ENCODE data around the gene SOHLH1.
"Not testable (repeated sequence)": the region's sequence is repeated elsewhere in the genome, so short reads cannot be mapped to it uniquely, and the experiment has no call there.

The SOHLH1 gene

DNA sequence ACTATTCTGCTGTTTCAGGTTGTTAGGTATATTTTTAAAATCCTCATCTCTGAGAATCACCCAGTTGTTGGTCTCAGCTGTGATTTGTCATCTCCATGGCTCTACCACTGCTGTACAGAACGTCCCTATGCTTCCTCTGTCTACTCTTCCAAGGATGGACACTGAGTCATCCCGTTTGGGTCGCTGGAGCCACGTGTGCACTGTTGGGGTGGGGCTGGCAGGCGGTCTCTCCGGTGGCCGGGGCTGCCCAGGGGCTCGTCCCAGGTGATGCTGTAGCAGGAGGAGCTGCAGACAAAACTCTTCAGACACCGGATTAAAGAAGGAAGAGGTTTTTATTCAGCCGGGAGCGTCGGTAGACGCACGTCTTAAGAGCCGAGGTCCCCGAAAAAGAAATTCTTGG is 19.2 kb downstream of the SOHLH1 start:
- no peak for FAIRE-seq
- DNase-seq (ENCODE audit: low spot score): no peak

- no peak for DNase-seq (ENCODE audit: low spot score)
- no peak for FAIRE-seq
These were observed 20.9 kb downstream of the SOHLH1 start for GRCh38 chr9:135678236-135679017.

- no peak for FAIRE-seq
- DNase-seq (ENCODE audit: low spot score): no peak
These were observed 21.6 kb downstream of the SOHLH1 start for GRCh38 chr9:135677641-135678168.

GRCh38 chr9:135676891-135677290 is 22.4 kb downstream of the SOHLH1 start:
- FAIRE-seq (no peak), DNase-seq (ENCODE audit: low spot score) (no peak)

GRCh38 chr9:135674977-135675376 is 24.3 kb downstream of the SOHLH1 start:
- FAIRE-seq: no peak
- DNase-seq (ENCODE audit: low spot score): no peak

- no peak for FAIRE-seq
- no peak for DNase-seq (ENCODE audit: low spot score)
These were observed 25.3 kb downstream of the SOHLH1 start for GRCh38 chr9:135673941-135674340.

GRCh38 chr9:135672786-135673185 is 26.5 kb downstream of the SOHLH1 start:
- FAIRE-seq; DNase-seq (ENCODE audit: low spot score): not testable (repeated sequence)

DNA sequence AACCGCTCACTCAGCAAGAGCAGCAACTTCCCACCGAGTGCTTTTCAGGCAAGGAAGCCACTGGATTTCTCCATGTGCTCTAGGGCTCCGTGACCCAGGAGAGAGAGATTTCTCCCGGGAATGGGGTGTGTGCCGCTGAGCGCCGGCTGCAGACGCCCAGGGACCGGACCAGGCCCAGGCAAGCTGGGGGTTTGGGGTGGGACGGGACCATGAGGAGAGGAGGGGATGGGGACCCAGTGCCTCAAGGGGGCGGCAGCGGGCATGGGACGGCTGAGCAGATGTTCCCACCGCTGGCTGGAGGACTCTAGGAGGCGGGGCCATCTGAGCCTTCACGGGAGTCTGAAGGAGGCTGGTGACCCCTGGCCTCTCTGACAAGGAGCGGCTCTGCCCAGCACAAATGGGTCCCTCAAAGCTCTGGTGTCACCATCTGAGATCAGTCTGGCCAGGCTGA is 27.7 kb downstream of the SOHLH1 start:
- no peak for DNase-seq (ENCODE audit: low spot score)
- no peak for FAIRE-seq

- FAIRE-seq: no peak
- no peak for DNase-seq (ENCODE audit: low spot score)
These were observed 28.3 kb downstream of the SOHLH1 start for GRCh38 chr9:135670721-135671590.

DNA sequence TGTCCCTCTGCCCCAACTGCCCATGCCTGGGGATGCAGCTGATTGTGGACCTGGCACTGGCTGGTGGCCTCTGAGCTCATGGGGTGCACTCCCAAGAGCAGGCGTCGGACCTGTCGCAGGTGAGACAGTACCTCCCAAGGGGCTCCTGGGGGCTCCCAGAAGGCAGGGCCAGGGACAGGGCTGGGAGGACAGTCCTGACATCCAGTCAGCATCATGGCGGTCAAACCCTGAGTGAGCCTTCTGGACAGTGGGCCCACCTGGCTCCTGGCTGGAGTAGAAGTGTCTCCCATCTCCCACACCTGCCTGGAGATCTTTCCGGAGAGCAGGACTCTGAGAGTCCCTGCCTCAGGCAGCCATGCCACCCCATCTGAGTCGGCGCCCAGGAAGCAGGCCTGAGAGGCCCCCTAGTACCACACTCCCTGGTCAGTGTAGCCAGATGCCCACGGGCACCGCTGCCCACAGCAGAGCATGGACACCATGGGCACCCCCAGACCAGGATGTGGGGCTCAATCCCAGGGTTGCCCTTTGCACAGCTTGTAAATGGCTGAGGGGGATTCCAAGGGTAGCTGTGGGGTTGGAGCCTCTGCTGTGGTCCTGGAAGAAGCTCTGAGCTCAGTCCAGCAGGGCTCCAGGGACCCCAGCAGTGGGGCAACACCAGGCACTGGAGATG is 29.5 kb downstream of the SOHLH1 start:
- no peak for FAIRE-seq
- DNase-seq (ENCODE audit: low spot score): no peak

GRCh38 chr9:135669018-135669417 is 30.3 kb downstream of the SOHLH1 start:
- FAIRE-seq: not testable (repeated sequence)

DNA sequence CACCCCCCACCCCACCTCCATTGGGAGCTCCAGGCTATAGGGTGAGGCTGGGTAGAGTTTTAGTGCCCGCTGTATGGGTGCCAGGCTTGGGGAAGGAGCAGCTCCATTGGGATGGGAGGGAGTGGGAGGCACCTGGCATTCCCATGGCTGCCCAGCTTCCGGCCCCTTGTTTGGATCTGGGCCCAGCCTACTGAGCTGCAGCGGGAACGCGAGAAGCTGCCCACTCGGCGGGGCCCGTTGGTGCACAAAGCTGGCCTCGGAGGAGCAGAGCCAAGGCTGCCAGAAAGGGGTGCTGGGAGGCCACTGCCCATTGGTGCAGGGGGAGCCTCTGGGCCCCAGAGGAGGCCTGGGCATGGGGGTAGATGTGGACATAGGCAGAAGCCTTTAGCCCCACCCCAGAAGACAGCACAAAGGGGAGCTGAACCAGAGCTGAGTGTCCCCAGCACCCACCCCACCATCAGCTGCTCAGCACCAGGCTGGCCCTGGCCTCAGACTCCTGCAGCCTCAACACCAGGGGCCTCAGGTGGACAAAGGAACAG is 31.7 kb downstream of the SOHLH1 start:
- peak; percentile 25 for DNase-seq (ENCODE audit: low spot score)
- no peak for FAIRE-seq

More at GRCh38 chr9:135669018-135669417, 30.3 kb downstream of the SOHLH1 start:
- DNase-seq (ENCODE audit: low spot score): not testable (repeated sequence)

DNA sequence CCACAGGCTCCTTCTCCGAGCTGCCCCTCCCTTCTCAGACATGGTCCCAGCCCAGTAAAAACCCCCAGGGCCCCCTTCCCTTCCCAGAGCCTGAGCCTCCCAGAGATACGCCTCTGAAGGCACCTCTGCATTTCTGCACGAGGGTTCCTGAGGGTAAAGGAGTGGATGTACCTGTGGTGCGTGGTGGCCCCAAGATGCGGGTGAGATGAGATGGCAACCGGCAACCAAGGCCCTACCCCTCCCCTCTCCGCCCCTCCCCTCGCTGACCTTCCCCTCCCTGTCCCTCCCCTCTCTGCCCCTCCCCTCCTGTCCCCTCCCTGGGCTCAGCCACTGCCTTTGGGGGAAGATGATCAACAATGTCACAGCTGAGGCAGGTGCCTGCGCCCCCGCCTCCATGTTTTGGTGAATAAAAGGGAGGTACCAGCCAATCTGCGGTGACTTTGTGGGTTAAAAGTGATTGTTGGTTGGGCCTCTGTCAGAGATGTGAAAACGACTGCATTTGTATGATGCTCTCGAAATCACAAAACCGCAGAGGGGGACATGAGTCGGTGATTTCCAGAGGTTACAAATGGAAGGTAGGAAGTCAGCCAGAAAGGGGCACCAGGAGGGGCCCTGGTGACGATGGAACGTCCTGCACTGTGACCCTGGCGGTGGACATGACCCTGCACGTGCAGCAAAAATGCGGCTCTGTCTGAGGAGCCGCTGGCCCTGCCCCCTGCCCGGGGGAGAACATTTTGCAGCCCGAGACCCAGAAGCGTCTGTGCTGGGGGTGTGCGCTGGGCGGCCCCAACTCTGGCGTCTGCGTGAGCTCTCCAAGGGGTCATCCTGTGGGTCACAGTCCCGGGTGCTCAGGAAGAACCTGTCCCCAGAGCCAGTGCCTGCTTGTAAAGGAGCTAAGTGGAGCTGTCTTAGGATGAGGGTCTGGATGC is 32.5 kb downstream of the SOHLH1 start:
- FAIRE-seq: no peak
- no peak for DNase-seq (ENCODE audit: low spot score)

DNA sequence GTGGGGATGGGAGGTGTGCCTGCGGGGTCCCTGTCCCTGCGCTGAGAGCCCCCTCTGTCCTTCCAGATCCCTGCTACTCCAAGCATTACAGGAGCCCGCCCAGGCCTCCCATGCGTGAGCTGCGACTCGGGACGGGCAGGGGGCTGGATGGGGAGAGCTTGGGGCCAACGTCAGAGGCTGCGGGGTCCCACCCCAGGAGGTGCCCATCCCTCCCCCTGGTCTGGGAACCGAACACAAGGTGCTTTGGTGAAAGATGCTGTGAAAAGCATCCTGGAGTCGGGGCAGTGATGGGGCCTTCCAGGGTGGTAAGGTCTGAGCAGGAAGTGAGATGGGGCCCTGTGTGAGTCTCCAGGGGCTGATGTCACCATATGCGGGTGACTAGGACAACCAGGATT is 33.5 kb downstream of the SOHLH1 start:
- FAIRE-seq (no peak), DNase-seq (ENCODE audit: low spot score) (no peak)

GRCh38 chr9:135664801-135665794 is 34.2 kb downstream of the SOHLH1 start:
- no peak for DNase-seq (ENCODE audit: low spot score)
- FAIRE-seq: no peak

- FAIRE-seq (no peak), DNase-seq (ENCODE audit: low spot score) (no peak)
These were observed 35.0 kb downstream of the SOHLH1 start for GRCh38 chr9:135664266-135664665.

- DNase-seq (ENCODE audit: low spot score) (no peak), FAIRE-seq (no peak)
These were observed 35.4 kb downstream of the SOHLH1 start for GRCh38 chr9:135663857-135664256.

GRCh38 chr9:135663451-135663770 is 35.9 kb downstream of the SOHLH1 start:
- DNase-seq (ENCODE audit: low spot score): no peak

More at GRCh38 chr9:135663451-135663770, 35.9 kb downstream of the SOHLH1 start:
- no peak for FAIRE-seq
